Stimulated activated naive CD8-positive, alpha-beta T cell treated with anti-CD3 and anti-CD28 coated beads, Interleukin-15, Interleukin-2, amounts not matched to agents 100 ng/mL and 50 ng/mL, for 24 hours (primary cell): ENCODE results near the gene NGB.

Experiments used
- H3K27ac Mint-ChIP-seq: one replicate; pipeline ENCODE4 v1.8.0; 2021; ENCODE audit warnings: mild to moderate bottlenecking, mixed read lengths
- H3K27me3 Mint-ChIP-seq: one replicate; pipeline ENCODE4 v1.8.0; 2021; ENCODE audit warnings: mixed read lengths
- H3K36me3 Mint-ChIP-seq: one replicate; pipeline ENCODE4 v1.8.0; 2021; ENCODE audit warnings: low read depth, mixed read lengths
- H3K4me1 Mint-ChIP-seq: one replicate; pipeline ENCODE4 v1.8.0; 2021; ENCODE audit warnings: low read depth, mixed read lengths
- H3K4me3 Mint-ChIP-seq: one replicate; pipeline ENCODE4 v1.8.0; 2021; ENCODE audit warnings: mild to moderate bottlenecking, mixed read lengths
- H3K9me3 Mint-ChIP-seq: one replicate; pipeline ENCODE4 v1.8.0; 2021; ENCODE audit warnings: mixed read lengths

Gene NGB

GRCh38 chr14:77242752-77243151 lies 28.3 kb downstream of the NGB start:
- Mint-ChIP-seq H3K4me3 (no peak overlapping the region), H3K4me1 (peaks cover 11% of the 10 kb centered on the region), H3K27ac (no peak overlapping the region), H3K27me3 (no peaks in the 10 kb centered on the region), H3K9me3 (no peaks in the 10 kb centered on the region), H3K36me3 (no peaks in the 10 kb centered on the region)

DNA sequence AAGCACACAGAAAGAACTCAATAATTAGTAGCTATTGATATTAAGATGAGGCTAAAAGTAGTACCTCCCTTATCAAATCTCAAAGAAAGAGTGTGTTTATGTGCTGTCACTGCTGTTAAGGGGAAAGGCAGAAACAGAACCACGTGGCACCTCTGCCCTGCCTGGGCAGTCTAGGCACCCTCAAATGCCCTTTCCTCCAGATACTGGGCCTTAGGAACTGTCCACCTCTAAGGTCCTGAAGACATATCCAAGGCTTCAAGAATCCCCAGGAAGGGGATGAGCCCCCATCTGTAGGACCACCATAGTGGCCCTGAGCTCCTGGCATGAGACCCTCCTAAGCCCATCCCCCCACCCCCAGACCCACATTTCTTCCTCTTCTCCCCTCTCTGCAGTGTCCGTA lies 29.1 kb downstream of the NGB start:
- H3K4me1 Mint-ChIP-seq, result peaks cover 11% of the 10 kb centered on the region
- H3K9me3 Mint-ChIP-seq, result no peaks in the 10 kb centered on the region
- no peak overlapping the region for H3K4me3 Mint-ChIP-seq
- no peaks in the 10 kb centered on the region for H3K27me3 Mint-ChIP-seq
- no peaks in the 10 kb centered on the region for H3K36me3 Mint-ChIP-seq
- no peak overlapping the region for H3K27ac Mint-ChIP-seq

- Mint-ChIP-seq H3K4me1 (peaks cover 11% of the 10 kb centered on the region), H3K27me3 (no peaks in the 10 kb centered on the region), H3K36me3 (no peaks in the 10 kb centered on the region), H3K27ac (no peak overlapping the region), H3K4me3 (no peak overlapping the region), H3K9me3 (no peaks in the 10 kb centered on the region)
Observed at GRCh38 chr14:77240336-77240915, 30.6 kb downstream of the NGB start.

DNA sequence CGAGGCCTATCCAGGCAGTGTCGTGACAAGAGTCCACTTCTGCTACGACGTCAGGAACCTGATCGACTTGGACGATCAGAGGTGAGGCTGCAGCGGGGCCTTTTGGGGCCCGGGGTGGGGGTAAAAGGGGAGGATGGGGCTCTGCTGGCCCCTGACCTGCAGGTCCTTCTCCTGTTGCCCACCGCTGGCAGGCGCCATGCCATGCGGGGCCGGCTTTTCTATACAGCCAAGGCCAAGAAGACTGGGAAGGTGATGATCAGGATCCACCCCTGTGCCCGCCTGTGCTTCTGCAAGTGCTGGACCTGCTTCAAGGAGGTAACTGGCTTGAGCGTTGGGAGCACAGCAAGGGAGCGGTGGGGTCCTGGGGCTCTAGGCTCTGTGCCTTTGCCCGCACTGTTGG lies 31.6 kb downstream of the NGB start:
- Mint-ChIP-seq H3K4me3 (no peak overlapping the region), H3K36me3 (no peaks in the 10 kb centered on the region), H3K4me1 (peaks cover 11% of the 10 kb centered on the region)

DNA sequence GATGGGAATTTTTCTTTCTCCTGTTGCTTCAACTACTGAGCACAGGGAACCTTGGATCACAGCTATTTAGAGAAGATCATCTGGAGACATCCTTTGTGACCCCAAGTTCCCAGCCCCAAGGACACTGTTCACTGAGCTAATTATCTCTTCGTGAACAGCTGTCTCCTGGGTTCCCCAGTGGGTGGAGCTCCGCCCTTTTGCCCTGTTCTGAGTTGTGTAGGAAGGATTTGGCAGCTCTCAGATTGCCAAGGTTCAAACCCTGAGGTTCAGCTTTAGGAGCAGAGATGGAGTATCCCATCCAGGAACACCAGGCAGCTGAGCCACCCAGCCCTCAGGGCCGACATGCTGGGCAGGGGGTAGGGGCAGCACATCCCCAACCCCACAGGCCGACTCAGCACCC lies 32.0 kb downstream of the NGB start:
- Mint-ChIP-seq H3K36me3 (no peaks in the 10 kb centered on the region), H3K4me1 (peaks cover 11% of the 10 kb centered on the region), H3K27me3 (no peaks in the 10 kb centered on the region), H3K27ac (no peak overlapping the region), H3K4me3 (no peak overlapping the region), H3K9me3 (no peaks in the 10 kb centered on the region)

More for the DNA sequence above, 31.6 kb downstream of the NGB start:
- Mint-ChIP-seq H3K9me3 (no peaks in the 10 kb centered on the region), H3K27ac (no peak overlapping the region), H3K27me3 (no peaks in the 10 kb centered on the region)

GRCh38 chr14:77238356-77238755 lies 32.6 kb downstream of the NGB start:
- H3K27me3 Mint-ChIP-seq, result no peaks in the 10 kb centered on the region
- H3K4me1 Mint-ChIP-seq, result peaks cover 6% of the 10 kb centered on the region

DNA sequence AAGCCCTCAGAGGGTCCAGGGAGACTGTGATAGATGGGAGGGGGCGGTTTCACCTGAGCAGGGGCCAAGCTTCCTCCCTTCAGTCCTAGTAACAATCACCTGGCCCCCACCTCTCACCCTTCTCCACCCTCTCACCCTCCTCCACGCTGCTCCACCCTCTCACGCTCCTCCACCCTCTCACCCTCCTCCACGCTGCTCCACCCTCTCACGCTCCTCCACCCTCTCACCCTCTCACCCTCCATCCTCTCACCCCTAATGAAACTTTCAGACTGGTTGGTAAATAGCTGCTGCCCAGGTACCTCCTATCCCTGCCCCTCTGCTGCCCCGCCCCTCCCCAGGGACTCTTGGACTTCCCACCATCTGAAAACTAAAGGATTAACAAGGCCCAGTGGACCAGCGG lies 34.2 kb downstream of the NGB start:
- Mint-ChIP-seq H3K27ac (no peak overlapping the region), H3K9me3 (no peaks in the 10 kb centered on the region), H3K4me3 (no peak overlapping the region), H3K27me3 (no peaks in the 10 kb centered on the region), H3K4me1 (no peaks in the 10 kb centered on the region), H3K36me3 (no peaks in the 10 kb centered on the region)

More at GRCh38 chr14:77238356-77238755, 32.6 kb downstream of the NGB start:
- Mint-ChIP-seq H3K4me3 (no peak overlapping the region), H3K9me3 (no peaks in the 10 kb centered on the region), H3K36me3 (no peaks in the 10 kb centered on the region), H3K27ac (no peak overlapping the region)

DNA sequence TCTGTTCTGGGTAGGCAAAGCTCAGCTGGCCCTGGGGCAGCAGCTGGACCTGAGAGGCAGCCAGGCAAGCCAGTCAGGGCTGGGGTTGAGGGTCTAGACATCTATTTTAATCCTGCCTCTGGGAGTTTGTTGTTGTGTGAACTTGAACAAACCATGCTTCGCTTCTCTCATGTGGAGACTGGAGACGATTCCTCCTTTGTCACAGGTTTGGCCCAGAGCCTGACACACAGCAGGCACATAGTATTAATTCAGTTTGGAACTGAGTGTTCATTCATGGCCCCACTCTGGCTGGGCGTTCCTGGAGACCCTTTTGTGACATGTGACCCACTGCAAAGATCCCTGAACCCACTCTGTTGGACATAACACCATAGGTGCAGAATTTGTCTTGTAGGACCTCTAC lies 39.3 kb downstream of the NGB start:
- Mint-ChIP-seq H3K4me1 (no peaks in the 10 kb centered on the region), H3K27ac (no peak overlapping the region), H3K36me3 (no peaks in the 10 kb centered on the region), H3K27me3 (no peaks in the 10 kb centered on the region), H3K9me3 (peaks cover 4% of the 10 kb centered on the region), H3K4me3 (no peak overlapping the region)

DNA sequence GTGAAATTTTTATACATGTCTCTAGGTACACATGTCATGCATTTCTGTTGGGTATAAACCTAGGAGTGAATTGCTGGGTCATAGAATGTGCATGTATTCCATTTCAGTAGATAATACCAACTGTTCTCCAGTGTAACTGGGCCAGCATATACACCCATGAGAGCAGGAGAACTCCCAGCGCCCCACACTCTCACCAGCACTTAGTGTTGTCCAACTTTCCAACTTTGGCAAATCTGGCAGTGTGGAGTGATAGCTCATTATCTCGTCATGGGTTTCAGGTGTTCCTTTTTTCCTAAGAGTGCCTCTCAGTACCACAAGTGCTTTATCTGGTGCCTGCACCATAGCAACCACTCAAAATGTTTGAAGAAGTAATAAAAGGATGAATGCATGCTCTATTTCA lies 40.1 kb downstream of the NGB start:
- Mint-ChIP-seq H3K4me1 (no peaks in the 10 kb centered on the region), H3K36me3 (no peaks in the 10 kb centered on the region), H3K27me3 (no peaks in the 10 kb centered on the region), H3K9me3 (peaks cover 4% of the 10 kb centered on the region), H3K4me3 (no peak overlapping the region), H3K27ac (no peak overlapping the region)

GRCh38 chr14:77228056-77228455 lies 43.0 kb downstream of the NGB start:
- Mint-ChIP-seq H3K4me1 (no peaks in the 10 kb centered on the region), H3K27ac (no peak overlapping the region), H3K4me3 (no peak overlapping the region), H3K36me3 (no peaks in the 10 kb centered on the region), H3K27me3 (no peaks in the 10 kb centered on the region), H3K9me3 (peaks cover 4% of the 10 kb centered on the region)

DNA sequence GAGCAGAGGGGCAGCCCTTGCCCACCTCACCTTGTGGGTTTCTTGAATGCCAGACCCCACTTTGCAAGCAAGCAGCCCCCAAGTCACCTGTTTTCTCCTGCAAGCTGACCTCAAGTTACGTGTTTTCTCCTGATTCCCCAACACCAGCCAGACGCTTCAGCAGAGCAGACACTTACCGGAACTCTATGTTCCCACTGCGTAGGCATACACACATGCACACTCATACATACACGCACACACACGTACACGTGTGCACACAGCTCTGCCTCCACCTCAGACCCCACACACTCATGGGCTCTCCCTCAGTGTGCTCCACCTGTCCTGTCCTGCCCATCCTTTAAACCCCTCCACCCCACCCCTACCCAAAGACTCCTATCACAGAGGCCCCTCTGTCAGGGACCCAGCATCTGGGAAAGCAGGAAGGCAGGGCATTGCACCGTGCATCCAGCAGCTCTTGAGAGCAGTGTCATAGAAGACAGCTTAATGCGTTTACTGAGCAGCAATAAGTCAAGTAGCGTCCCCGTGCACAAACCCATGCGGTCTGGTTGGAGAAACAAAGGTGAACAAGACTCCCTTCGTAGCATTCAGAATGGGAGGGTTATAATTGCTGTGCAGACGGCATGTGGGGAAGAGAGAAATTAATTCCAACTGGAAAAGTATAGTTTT lies 45.0 kb downstream of the NGB start:
- Mint-ChIP-seq H3K4me3 (no peak overlapping the region), H3K9me3 (peaks cover 2% of the 10 kb centered on the region), H3K27me3 (no peaks in the 10 kb centered on the region), H3K27ac (no peak overlapping the region), H3K4me1 (no peaks in the 10 kb centered on the region), H3K36me3 (no peaks in the 10 kb centered on the region)

DNA sequence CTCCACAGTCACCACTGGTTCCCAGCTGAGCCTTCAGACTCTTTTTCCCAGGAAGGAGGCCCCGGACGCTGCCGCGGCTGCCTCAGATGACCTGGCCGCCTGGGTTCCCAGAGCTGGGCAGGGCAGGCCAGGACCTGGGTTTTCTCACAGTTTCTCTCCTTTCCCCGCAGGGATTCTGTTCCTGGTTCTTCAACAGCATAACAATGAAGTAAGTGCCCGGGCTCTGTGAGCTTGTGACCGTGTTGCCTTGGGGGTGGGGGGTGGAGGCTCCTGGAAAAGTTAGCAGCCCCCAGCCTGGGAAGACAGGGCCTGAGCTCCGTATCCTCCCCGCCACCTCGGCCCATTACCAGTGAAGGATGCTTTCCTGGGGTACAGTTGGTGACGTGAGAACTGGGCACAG lies 45.8 kb downstream of the NGB start:
- Mint-ChIP-seq H3K36me3 (no peaks in the 10 kb centered on the region), H3K9me3 (no peaks in the 10 kb centered on the region), H3K27ac (no peak overlapping the region), H3K27me3 (no peaks in the 10 kb centered on the region), H3K4me1 (no peaks in the 10 kb centered on the region), H3K4me3 (no peak overlapping the region)

- no peaks in the 10 kb centered on the region for H3K27me3 Mint-ChIP-seq
- no peak overlapping the region for H3K4me3 Mint-ChIP-seq
- no peaks in the 10 kb centered on the region for H3K36me3 Mint-ChIP-seq
- H3K4me1 Mint-ChIP-seq, result no peaks in the 10 kb centered on the region
- no peaks in the 10 kb centered on the region for H3K9me3 Mint-ChIP-seq
- no peak overlapping the region for H3K27ac Mint-ChIP-seq
Observed at GRCh38 chr14:77224212-77224611, 46.8 kb downstream of the NGB start.

GRCh38 chr14:77222546-77223225 lies 48.3 kb downstream of the NGB start:
- H3K4me3 Mint-ChIP-seq, result no peak overlapping the region
- H3K27me3 Mint-ChIP-seq, result no peaks in the 10 kb centered on the region
- H3K27ac Mint-ChIP-seq, result no peak overlapping the region

DNA sequence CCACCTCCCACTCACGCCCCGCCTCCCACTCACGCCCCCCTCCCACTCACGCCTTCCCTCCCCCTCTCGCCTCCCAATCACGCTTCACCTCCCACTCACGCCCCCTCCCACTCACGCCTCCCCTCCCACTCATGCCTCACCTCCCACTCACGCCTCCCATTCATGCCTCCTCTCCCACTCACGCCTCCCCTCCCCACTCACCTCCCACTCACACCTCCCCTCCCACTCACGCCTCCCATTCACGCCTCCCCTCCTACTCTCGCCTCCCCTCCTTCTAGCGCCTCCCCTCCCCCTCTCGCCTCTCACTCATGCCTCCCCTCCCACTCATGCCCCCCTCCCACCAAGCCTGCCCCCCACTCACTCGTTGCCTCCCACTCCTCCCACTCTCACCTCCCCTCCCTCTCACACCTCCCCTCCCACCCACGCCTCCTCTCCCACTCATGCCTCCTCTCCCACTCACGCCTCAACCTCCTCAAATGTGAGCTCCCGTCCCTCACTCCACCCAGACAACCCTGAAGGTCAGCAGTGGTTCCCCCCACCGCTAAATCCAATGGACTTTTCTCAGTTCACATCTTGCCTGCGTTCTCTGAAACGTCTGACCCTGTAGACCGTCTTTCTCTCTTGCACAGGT lies 49.6 kb downstream of the NGB start:
- Mint-ChIP-seq H3K36me3 (no peaks in the 10 kb centered on the region), H3K27me3 (peaks cover 7% of the 10 kb centered on the region)

More at GRCh38 chr14:77222546-77223225, 48.3 kb downstream of the NGB start:
- H3K36me3 Mint-ChIP-seq, result no peaks in the 10 kb centered on the region
- no peaks in the 10 kb centered on the region for H3K4me1 Mint-ChIP-seq
- H3K9me3 Mint-ChIP-seq, result no peaks in the 10 kb centered on the region

More for the DNA sequence above, 49.6 kb downstream of the NGB start:
- Mint-ChIP-seq H3K4me3 (no peak overlapping the region), H3K27ac (no peak overlapping the region), H3K4me1 (no peaks in the 10 kb centered on the region), H3K9me3 (no peaks in the 10 kb centered on the region)
